GM23338 (cell line): ENCODE results near the gene PPM1J. TPM values are rescaled to one million over a fixed set of nuclear protein-coding genes. Genes with fewer than 3 reads are reported as not detected.

ENCODE experiments used
- ATAC-seq: fragments of 200-7000 bp; cut with Tn5 transposase; 3 replicates; pipeline ENCODE4 v1.9.1; 2020
- DNase-seq: peaks from one replicate; pipeline ENCODE4 v3.0.0-alpha.2; 2015; ENCODE audit warnings: low spot score
- H2AFZ ChIP-seq: fragments of 200-600 bp; sonication (generic); 2 replicates; pipeline ENCODE4 v1.8.0; 2016; ENCODE audit warnings: antibody characterized with exemption, mild to moderate bottlenecking, moderate library complexity
- H3F3A ChIP-seq: fragments of 200-600 bp; sonication (generic); replicated peaks from 2 replicates; pipeline ENCODE4 v1.8.0; 2017; ENCODE audit warnings: antibody characterized with exemption, mixed run types, low read depth
- H3K27ac ChIP-seq: fragments of 200-600 bp; sonication (generic); 2 replicates; pipeline ENCODE4 v1.6.1; 2016; ENCODE audit warnings: low read depth
- H3K27me3 ChIP-seq: fragments of 200-600 bp; sonication (generic); 2 replicates; pipeline ENCODE4 v1.8.0; 2016; ENCODE audit warnings: mild to moderate bottlenecking, mixed run types, moderate library complexity; ENCODE audit not compliant: insufficient read depth
- H3K36me3 ChIP-seq: fragments of 200-600 bp; sonication (generic); 2 replicates; pipeline ENCODE4 v1.8.0; 2016; ENCODE audit warnings: mild to moderate bottlenecking; ENCODE audit not compliant: insufficient read depth
- H3K4me1 ChIP-seq: fragments of 200-600 bp; sonication (generic); 2 replicates; pipeline ENCODE4 v1.8.0; 2016; ENCODE audit warnings: mild to moderate bottlenecking, moderate library complexity; ENCODE audit not compliant: insufficient read depth
- H3K4me2 ChIP-seq: fragments of 200-600 bp; sonication (generic); 2 replicates; pipeline ENCODE4 v1.7.1; 2017; ENCODE audit warnings: mixed run types
- H3K4me3 ChIP-seq: fragments of 200-600 bp; sonication (generic); 2 replicates; pipeline ENCODE4 v1.6.1; 2016; ENCODE audit warnings: mixed run types
- H3K79me2 ChIP-seq: fragments of 200-600 bp; sonication (generic); replicated peaks from 2 replicates; pipeline ENCODE4 v1.8.0; 2017; ENCODE audit warnings: mild to moderate bottlenecking; ENCODE audit not compliant: insufficient read depth
- H3K9me2 ChIP-seq: fragments of 200-600 bp; sonication (generic); 2 replicates; pipeline ENCODE4 v1.8.0; 2017; ENCODE audit not compliant: insufficient read depth
- H4K20me1 ChIP-seq: fragments of 200-600 bp; sonication (generic); replicated peaks from 2 replicates; pipeline ENCODE4 v1.8.0; 2017; ENCODE audit warnings: mild to moderate bottlenecking; ENCODE audit not compliant: insufficient read depth
- H3K27ac Mint-ChIP-seq: 2 replicates; pipeline ENCODE4 v1.8.0; 2020; ENCODE audit warnings: inconsistent platforms, mild to moderate bottlenecking, moderate library complexity, mixed read lengths
- H3K27me3 Mint-ChIP-seq: 3 replicates; pipeline ENCODE4 v1.8.0; 2022; ENCODE audit warnings: low read depth, mild to moderate bottlenecking, moderate library complexity, mixed read lengths, inconsistent platforms; ENCODE audit not compliant: insufficient read depth, poor library complexity
- H3K36me3 Mint-ChIP-seq: 3 replicates; pipeline ENCODE4 v1.8.0; 2021; ENCODE audit warnings: low read depth, mild to moderate bottlenecking, inconsistent platforms, moderate library complexity, mixed read lengths
- H3K4me1 Mint-ChIP-seq: 3 replicates; pipeline ENCODE4 v1.8.0; 2020; ENCODE audit warnings: mild to moderate bottlenecking, inconsistent platforms, mixed read lengths
- H3K4me3 Mint-ChIP-seq: 3 replicates; pipeline ENCODE4 v1.8.0; 2021; ENCODE audit warnings: moderate library complexity, mild to moderate bottlenecking, inconsistent platforms, mixed read lengths
- H3K9me3 Mint-ChIP-seq: 3 replicates; pipeline ENCODE4 v1.8.0; 2020; ENCODE audit warnings: moderate library complexity, mild to moderate bottlenecking, inconsistent platforms, mixed read lengths
- CTCF ChIP-seq, 2 experiments: fragments of 200-600 bp in 1 of 2; sonication (generic) in 1 of 2; conservative IDR thresholded peaks; 2 replicates each; pipeline versions ENCODE4 v1.5.1 to v1.6.1; 2016 to 2017; ENCODE audit warnings: antibody characterized with exemption in 2 of 2, low read depth in 2 of 2, mild to moderate bottlenecking in 2 of 2, moderate library complexity in 1 of 2
- EZH2 ChIP-seq: fragments of 200-600 bp; sonication (generic); IDR thresholded peaks from one replicate; pipeline ENCODE4 v1.8.0; 2017; ENCODE audit warnings: antibody characterized with exemption, mild to moderate bottlenecking, low read depth; ENCODE audit not compliant: unreplicated experiment
- JUNB ChIP-seq: IDR thresholded peaks from one replicate; pipeline ENCODE4 v1.6.1; 2016; ENCODE audit warnings: antibody characterized with exemption; ENCODE audit not compliant: unreplicated experiment
- polyA plus RNA-seq: library from polyadenylated mRNA; unstranded; fragments of >200 nt; fragmentation: Nextera tagmentation; extraction: Ambion mirVana; gene quantifications from 2 replicates; pipeline ENCODE4 v1.2.1, GENCODE V29; 2016
- total RNA-seq: library from RNA; depleted of rRNA; stranded (reverse); fragments of >200 nt; shearing (Covaris generic); gene quantifications from 2 replicates; pipeline ENCODE4 v1.2.3, GENCODE V29; 2014
- TF ChIP-seq, protein P1 (sequence below): IDR thresholded peaks from 2 replicates; pipeline ENCODE4 v1.6.1; 2016; ENCODE audit warnings: antibody characterized with exemption
- TF ChIP-seq, protein P2 (sequence below): fragments of 250-450 bp; sonication (Bioruptor Pico); IDR thresholded peaks from 2 replicates; pipeline ENCODE4 v1.5.0; 2020; ENCODE audit warnings: mild to moderate bottlenecking, moderate library complexity

Gene PPM1J
- total and polyA plus RNA-seq, 2 experiments from 2014 or later, result 19.0 to 22.4 TPM

DNA sequence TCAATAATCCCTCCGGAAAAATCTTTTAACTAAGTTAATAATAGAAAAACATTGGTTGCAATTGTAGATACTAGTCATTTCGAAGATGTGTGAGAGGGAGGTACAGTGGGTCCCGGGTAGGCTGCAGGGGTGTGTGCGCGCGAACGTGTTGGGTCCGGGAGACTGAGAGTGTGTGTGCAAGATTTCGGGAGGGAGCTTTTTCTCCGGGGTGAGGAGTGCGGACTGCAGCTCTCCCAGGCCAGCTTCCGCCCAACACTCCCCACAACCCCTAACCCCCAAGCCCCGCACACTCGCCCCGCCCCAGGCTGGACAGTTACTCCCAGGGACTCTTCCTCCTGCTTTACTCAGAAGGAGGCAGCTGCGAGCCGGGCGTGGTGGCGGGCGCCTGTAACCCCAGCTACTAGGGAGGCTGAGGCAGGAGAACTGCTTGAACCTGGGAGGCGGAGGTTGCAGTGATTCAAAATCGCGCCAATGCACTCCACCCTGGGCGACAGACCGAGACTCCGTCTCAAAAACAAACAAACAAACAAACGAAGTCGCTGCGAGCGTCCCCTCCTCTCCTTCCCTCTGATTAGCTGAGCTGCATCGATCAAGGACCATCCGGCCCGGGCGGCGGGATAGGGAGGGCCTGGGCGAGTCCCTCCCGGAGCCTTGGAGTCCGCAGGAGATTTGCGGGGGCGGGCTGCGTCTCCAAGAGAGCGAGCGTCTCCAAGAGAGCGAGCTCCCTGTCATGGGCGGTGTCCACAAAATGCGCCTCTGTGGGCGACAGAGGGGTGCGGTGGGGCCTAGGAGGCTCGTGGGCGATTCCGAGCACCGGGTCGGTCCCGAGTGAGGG, 28.3 kb upstream of the PPM1J start:
- Histone ChIP-seq H3K9me2 (no peaks in the 10 kb centered on the region), H3K79me2 (no peaks in the 10 kb centered on the region), H3K36me3 (no peaks in the 10 kb centered on the region), H4K20me1 (no peaks in the 10 kb centered on the region), H3K4me2 (peak overlapping the region; percentile 93), H3F3A (peaks cover 4% of the 10 kb centered on the region; the same call in 1 of the 2 replicates), H3K4me3 (peak overlapping the region; percentile 78), H3K4me1 (no peaks in the 10 kb centered on the region; the same call in 1 of the 2 replicates), H3K27me3 (peaks cover 72% of the 10 kb centered on the region), H3K27ac (no peak overlapping the region), H2AFZ (peak overlapping the region; percentile 99)
- Mint-ChIP-seq H3K36me3 (peaks cover 4% of the 10 kb centered on the region; the same call in 2 of the 3 replicates), H3K27me3 (peaks cover 39% of the 10 kb centered on the region), H3K27ac (no peak overlapping the region), H3K4me1 (no peaks in the 10 kb centered on the region; the same call in 2 of the 3 replicates), H3K9me3 (peaks cover 9% of the 10 kb centered on the region; the same call in 2 of the 3 replicates), H3K4me3 (peak overlapping the region; percentile 55)
- TF ChIP-seq, protein P1, sequence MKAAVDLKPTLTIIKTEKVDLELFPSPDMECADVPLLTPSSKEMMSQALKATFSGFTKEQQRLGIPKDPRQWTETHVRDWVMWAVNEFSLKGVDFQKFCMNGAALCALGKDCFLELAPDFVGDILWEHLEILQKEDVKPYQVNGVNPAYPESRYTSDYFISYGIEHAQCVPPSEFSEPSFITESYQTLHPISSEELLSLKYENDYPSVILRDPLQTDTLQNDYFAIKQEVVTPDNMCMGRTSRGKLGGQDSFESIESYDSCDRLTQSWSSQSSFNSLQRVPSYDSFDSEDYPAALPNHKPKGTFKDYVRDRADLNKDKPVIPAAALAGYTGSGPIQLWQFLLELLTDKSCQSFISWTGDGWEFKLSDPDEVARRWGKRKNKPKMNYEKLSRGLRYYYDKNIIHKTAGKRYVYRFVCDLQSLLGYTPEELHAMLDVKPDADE, result no peak
- peak; percentile 55 for TF ChIP-seq EZH2
- peak; percentile 79 for DNase-seq
- peak; percentile 82 for ATAC-seq

- ATAC-seq, result no peak
- no peaks in the 10 kb centered on the region for H3K79me2 ChIP-seq
- H3K27ac ChIP-seq, result no peak overlapping the region
- H4K20me1 ChIP-seq, result no peaks in the 10 kb centered on the region
- H2AFZ ChIP-seq, result no peak overlapping the region
- DNase-seq, result no peak
- no peaks in the 10 kb centered on the region for H3K4me1 Mint-ChIP-seq
- no peak overlapping the region for H3K27ac Mint-ChIP-seq
- H3K27me3 ChIP-seq, result peaks cover 23% of the 10 kb centered on the region
- no peak overlapping the region for H3K4me3 ChIP-seq
- no peak overlapping the region for H3K4me3 Mint-ChIP-seq
- H3K36me3 ChIP-seq, result no peaks in the 10 kb centered on the region
- peaks cover 2% of the 10 kb centered on the region; the same call in 1 of the 3 replicates for H3K9me3 Mint-ChIP-seq
- TF ChIP-seq JUNB, result no peak
- peak; percentile 20 to 57; a peak in 3 of 4 replicates for TF ChIP-seq CTCF (conservative IDR thresholded peaks at IDR 0.05; ENCODE audit: low read depth in 2 of 2)
- H3K4me2 ChIP-seq, result no peak overlapping the region
- no peaks in the 10 kb centered on the region for H3K9me2 ChIP-seq
- H3F3A ChIP-seq, result 0 out of 2 replicates have a peak, but pooled peaks cover 3% of the 10 kb centered on the region
- peaks cover 2% of the 10 kb centered on the region; the same call in 2 of the 3 replicates for H3K36me3 Mint-ChIP-seq
- H3K4me1 ChIP-seq, result 0 out of 2 replicates have a peak, but pooled peaks cover 4% of the 10 kb centered on the region
- peaks cover 7% of the 10 kb centered on the region for H3K27me3 Mint-ChIP-seq
Measured at GRCh38 chr1:112737573-112737972, 22.4 kb upstream of the PPM1J start.

DNA sequence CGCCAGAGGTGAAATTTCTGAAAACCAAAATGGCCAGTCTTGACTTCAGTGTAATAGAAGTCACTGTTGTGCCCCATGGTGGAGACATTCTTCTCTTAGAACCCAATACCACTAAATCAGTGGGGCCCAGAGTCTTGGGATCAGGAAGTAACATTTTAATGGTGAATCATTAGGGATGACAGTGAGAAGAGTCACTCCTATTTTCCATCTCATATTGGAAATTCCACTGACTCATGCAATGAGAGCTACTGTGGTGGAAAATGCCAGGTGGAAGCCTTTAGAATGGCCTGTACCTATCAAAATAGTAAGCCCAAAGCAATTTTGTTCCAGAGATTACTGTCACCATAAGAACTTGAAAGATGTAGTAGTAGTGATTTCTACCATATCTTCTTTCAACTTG, 20.6 kb upstream of the PPM1J start:
- no peak overlapping the region for H3K27ac ChIP-seq
- ATAC-seq, result no peak
- no peaks in the 10 kb centered on the region for H3K79me2 ChIP-seq
- Mint-ChIP-seq H3K4me1 (no peaks in the 10 kb centered on the region), H3K36me3 (no peaks in the 10 kb centered on the region), H3K4me3 (no peak overlapping the region), H3K27ac (no peak overlapping the region), H3K27me3 (peaks cover under 1% of the 10 kb centered on the region), H3K9me3 (no peaks in the 10 kb centered on the region)
- H3K4me2 ChIP-seq, result no peak overlapping the region
- no peaks in the 10 kb centered on the region for H3K36me3 ChIP-seq
- no peaks in the 10 kb centered on the region for H3F3A ChIP-seq
- H3K27me3 ChIP-seq, result peaks cover 7% of the 10 kb centered on the region; the same call in 1 of the 2 replicates
- 0 out of 2 replicates have a peak, but pooled peaks cover 4% of the 10 kb centered on the region for H3K4me1 ChIP-seq
- H4K20me1 ChIP-seq, result no peaks in the 10 kb centered on the region
- no peaks in the 10 kb centered on the region for H3K9me2 ChIP-seq
- H2AFZ ChIP-seq, result no peak overlapping the region; the same call in 1 of the 2 replicates
- no peak overlapping the region for H3K4me3 ChIP-seq
- DNase-seq, result no peak
- TF ChIP-seq, protein P2, sequence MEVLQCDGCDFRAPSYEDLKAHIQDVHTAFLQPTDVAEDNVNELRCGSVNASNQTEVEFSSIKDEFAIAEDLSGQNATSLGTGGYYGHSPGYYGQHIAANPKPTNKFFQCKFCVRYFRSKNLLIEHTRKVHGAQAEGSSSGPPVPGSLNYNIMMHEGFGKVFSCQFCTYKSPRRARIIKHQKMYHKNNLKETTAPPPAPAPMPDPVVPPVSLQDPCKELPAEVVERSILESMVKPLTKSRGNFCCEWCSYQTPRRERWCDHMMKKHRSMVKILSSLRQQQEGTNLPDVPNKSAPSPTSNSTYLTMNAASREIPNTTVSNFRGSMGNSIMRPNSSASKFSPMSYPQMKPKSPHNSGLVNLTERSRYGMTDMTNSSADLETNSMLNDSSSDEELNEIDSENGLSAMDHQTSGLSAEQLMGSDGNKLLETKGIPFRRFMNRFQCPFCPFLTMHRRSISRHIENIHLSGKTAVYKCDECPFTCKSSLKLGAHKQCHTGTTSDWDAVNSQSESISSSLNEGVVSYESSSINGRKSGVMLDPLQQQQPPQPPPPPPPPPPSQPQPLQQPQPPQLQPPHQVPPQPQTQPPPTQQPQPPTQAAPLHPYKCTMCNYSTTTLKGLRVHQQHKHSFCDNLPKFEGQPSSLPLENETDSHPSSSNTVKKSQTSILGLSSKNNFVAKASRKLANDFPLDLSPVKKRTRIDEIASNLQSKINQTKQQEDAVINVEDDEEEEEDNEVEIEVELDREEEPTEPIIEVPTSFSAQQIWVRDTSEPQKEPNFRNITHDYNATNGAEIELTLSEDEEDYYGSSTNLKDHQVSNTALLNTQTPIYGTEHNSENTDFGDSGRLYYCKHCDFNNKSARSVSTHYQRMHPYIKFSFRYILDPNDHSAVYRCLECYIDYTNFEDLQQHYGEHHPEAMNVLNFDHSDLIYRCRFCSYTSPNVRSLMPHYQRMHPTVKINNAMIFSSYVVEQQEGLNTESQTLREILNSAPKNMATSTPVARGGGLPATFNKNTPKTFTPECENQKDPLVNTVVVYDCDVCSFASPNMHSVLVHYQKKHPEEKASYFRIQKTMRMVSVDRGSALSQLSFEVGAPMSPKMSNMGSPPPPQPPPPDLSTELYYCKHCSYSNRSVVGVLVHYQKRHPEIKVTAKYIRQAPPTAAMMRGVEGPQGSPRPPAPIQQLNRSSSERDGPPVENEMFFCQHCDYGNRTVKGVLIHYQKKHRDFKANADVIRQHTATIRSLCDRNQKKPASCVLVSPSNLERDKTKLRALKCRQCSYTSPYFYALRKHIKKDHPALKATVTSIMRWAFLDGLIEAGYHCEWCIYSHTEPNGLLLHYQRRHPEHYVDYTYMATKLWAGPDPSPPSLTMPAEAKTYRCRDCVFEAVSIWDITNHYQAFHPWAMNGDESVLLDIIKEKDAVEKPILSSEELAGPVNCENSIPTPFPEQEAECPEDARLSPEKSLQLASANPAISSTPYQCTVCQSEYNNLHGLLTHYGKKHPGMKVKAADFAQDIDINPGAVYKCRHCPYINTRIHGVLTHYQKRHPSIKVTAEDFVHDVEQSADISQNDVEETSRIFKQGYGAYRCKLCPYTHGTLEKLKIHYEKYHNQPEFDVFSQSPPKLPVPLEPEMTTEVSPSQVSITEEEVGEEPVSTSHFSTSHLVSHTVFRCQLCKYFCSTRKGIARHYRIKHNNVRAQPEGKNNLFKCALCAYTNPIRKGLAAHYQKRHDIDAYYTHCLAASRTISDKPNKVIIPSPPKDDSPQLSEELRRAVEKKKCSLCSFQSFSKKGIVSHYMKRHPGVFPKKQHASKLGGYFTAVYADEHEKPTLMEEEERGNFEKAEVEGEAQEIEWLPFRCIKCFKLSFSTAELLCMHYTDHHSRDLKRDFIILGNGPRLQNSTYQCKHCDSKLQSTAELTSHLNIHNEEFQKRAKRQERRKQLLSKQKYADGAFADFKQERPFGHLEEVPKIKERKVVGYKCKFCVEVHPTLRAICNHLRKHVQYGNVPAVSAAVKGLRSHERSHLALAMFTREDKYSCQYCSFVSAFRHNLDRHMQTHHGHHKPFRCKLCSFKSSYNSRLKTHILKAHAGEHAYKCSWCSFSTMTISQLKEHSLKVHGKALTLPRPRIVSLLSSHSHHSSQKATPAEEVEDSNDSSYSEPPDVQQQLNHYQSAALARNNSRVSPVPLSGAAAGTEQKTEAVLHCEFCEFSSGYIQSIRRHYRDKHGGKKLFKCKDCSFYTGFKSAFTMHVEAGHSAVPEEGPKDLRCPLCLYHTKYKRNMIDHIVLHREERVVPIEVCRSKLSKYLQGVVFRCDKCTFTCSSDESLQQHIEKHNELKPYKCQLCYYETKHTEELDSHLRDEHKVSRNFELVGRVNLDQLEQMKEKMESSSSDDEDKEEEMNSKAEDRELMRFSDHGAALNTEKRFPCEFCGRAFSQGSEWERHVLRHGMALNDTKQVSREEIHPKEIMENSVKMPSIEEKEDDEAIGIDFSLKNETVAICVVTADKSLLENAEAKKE (CRISPR knock-in tag), result no peak
